Astrocyte of the cerebellum (primary cell): ENCODE measurements around the gene IMMP2L.

ENCODE experiments used
- DNase-seq: peaks from one replicate; pipeline ENCODE4 v3.0.0-alpha.2; 2011; ENCODE audit warnings: low read depth
- H3K4me3 ChIP-seq: 2 replicates; pipeline ENCODE4 v1.5.1; 2011; ENCODE audit warnings: mild to moderate bottlenecking, low read depth, low read length, moderate library complexity
- in situ Hi-C: cut with HindIII; loops from 2 replicates; pipeline ENCODE4 v1.10.0; 2017; ENCODE audit warnings: low sequenced_read_pairs
- TF ChIP-seq, protein P1 (sequence below): IDR thresholded peaks from 2 replicates; pipeline ENCODE4 v1.5.1; 2012; ENCODE audit warnings: low read length, low read depth, moderate library complexity, mild to moderate bottlenecking; ENCODE audit errors: missing control alignments

IMMP2L gene

DNA sequence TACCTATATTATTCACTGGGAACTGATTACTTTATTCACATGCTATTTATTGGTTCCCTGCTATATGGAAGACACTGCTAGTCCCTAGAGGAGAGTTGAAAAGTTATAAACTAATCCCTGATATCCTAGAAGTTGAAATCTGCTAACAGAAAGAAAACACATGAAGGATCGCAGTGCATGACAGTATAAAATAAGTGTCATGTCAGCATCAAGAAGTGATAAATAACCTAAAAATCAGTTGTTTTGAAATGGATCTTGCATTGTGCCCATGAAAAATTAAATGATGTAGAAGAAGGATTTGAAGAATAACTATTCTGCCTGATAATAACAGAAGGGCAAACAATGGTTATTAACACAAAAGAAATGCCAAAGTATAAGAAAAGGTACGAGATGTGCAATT, 764.6 kb downstream of the IMMP2L start:
- TF ChIP-seq, protein P1, sequence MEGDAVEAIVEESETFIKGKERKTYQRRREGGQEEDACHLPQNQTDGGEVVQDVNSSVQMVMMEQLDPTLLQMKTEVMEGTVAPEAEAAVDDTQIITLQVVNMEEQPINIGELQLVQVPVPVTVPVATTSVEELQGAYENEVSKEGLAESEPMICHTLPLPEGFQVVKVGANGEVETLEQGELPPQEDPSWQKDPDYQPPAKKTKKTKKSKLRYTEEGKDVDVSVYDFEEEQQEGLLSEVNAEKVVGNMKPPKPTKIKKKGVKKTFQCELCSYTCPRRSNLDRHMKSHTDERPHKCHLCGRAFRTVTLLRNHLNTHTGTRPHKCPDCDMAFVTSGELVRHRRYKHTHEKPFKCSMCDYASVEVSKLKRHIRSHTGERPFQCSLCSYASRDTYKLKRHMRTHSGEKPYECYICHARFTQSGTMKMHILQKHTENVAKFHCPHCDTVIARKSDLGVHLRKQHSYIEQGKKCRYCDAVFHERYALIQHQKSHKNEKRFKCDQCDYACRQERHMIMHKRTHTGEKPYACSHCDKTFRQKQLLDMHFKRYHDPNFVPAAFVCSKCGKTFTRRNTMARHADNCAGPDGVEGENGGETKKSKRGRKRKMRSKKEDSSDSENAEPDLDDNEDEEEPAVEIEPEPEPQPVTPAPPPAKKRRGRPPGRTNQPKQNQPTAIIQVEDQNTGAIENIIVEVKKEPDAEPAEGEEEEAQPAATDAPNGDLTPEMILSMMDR = no peak
- no peak for DNase-seq
- no peak overlapping the region for H3K4me3 ChIP-seq
- in situ Hi-C loops = no loop called here

DNA sequence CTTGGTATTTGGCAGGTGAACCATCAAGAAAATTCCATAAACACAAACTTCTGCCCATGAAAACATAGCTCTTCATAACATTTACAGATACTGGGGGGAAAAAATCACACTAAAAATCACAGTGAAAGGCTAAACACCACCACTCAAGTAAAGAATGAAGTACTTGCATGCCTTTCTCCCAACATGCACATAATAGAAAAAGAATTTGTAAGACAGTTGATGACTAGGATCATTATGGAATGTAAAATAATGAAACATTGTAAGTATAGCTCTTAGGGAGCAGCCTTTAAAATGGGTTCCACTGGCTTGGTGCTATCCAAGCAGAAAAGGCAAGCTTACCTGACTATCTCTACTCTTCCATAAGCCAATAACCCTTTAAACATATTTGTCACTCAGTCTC, 771.3 kb downstream of the IMMP2L start:
- in situ Hi-C loops = no loop called here
- no peak for DNase-seq
- TF ChIP-seq, protein P1 = no peak
- no peak overlapping the region for H3K4me3 ChIP-seq

DNA sequence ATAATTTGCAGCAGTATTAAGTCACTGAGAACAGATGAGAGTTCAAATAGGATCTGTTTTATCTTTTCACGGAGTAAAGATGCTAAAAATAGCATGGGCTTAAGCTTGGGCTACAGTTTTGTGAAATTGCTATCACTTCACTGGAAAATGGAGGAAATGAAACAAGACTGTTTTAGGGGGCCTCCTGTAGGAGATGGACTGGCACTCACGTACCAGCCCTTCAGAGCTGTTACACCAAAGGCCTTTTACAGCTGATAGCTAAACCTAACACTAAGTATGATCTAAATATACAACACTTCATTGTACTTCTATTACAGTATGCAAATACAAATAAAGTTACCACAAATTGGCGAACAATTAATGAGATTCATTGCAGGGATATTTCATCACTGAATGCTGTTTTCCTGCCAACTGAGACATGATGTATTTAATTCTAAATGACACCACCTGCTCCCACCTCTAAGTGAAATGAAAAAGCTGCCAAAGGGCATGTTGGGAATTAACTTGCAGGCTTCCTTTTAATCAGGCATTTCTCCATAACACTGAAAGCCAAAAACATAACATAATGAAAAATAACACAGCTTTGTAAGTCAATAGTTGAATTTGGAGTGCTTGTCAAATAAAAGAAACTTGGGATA, 775.8 kb downstream of the IMMP2L start:
- in situ Hi-C loops = no loop called here
- TF ChIP-seq, protein P1 = no peak
- no peak for DNase-seq
- no peak overlapping the region for H3K4me3 ChIP-seq

DNA sequence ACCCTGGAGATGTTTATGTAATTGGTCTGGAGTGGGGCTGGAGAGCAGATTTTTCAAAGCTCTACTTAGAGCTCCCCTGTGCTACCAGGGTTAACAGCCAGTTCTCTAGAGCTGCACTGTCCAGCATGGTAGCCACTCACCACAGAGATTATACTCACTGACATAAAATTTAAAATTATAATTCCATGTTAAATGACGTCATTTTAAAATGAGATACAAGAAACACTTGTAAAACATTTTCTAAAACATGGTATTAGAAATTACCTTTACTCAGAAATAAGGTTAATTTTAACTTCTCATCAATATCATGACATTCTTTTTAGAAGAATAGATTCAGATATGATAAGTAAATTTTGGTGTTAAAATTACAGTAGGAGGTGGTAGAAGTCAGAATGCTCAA, 777.5 kb downstream of the IMMP2L start:
- TF ChIP-seq, protein P1 = no peak
- H3K4me3 ChIP-seq = no peak overlapping the region
- in situ Hi-C loops = no loop called here
- DNase-seq = no peak

DNA sequence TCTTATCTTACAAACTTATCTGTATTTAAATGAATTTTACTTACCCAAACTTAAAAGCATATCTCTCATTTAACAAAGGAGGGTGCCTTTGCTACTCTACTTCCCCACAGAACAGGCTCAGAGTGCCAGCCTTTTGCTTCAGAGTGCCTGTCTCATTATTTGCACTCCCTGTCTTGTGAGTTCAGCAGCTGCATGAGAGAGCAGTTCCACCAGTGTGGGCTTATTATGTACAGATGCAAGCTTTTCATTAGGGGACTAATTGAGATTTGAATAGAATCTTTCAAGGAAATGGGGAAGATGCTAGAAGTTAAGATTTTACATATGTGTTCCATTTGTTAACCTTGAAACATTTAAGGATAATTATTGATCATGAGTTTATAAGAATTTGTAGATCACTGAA, 781.6 kb downstream of the IMMP2L start:
- no peak for DNase-seq
- TF ChIP-seq, protein P1 = no peak
- in situ Hi-C loops = no loop called here
- no peak overlapping the region for H3K4me3 ChIP-seq

DNA sequence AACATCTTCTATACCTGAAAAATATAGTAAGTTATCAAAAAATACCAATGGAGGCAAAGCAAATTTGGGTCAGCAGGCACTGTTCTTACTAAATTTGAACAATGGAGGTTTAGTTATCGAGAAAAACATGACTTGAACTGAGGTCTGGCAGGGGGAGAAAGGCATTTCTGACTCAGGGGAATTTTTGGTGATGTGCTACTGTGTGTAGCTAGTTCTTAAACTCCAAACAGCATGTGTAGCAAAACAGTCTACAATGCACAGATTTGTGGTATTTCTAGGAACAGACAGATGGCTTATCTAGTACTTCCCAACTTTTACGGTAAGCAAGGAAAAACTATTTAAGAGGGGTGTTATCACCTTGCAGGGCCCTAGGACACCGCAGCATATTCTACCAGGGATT, 783.0 kb downstream of the IMMP2L start:
- DNase-seq = no peak
- no peak overlapping the region for H3K4me3 ChIP-seq
- in situ Hi-C loops = no loop called here
- TF ChIP-seq, protein P1 = no peak
